GM12878 (cell line): Measurements from ENCODE around the gene CHD6.

Experiments used
- ATF7 ChIP-seq: fragments of 450-650 bp; IDR thresholded peaks from 2 replicates; pipeline ENCODE4 v1.6.1; 2016; ENCODE audit warnings: low read depth, mild to moderate bottlenecking
- CTCF ChIP-seq, 3 experiments: IDR thresholded peaks in 2 of 3; conservative IDR thresholded peaks in 1 of 3; 2 replicates each; pipeline ENCODE4 v1.5.1; 2011; ENCODE audit warnings: low read depth in 3 of 3, low read length in 3 of 3, mild to moderate bottlenecking in 3 of 3, control low read depth in 2 of 3, moderate library complexity in 2 of 3, inconsistent platforms in 1 of 3, mixed read lengths in 1 of 3; ENCODE audit not compliant: control insufficient read depth in 2 of 3, insufficient read depth in 1 of 3; ENCODE audit errors: extremely low read depth in 1 of 3
- ZBTB33 ChIP-seq: fragments of 450-650 bp; IDR thresholded peaks from 2 replicates; pipeline ENCODE4 v1.6.1; 2017; ENCODE audit warnings: mild to moderate bottlenecking
- TF ChIP-seq, protein P1 (sequence below): IDR thresholded peaks from 2 replicates; pipeline ENCODE4 v1.6.1; 2012; ENCODE audit warnings: low read depth, low read length, improper control_type of control experiment

GRCh38 chr20:41635158-41635557, 17.0 kb upstream of the CHD6 start:
- TF ChIP-seq ZBTB33 (no peak), CTCF (IDR thresholded peaks at IDR 0.05 in 2 of 3, conservative IDR thresholded peaks at IDR 0.05 in 1 of 3; ENCODE audit: control insufficient read depth in 2 of 3, extremely low read depth in 1 of 3, insufficient read depth in 1 of 3, low read depth in 3 of 3, low read length in 3 of 3) (no peak), ATF7 (no peak)
- TF ChIP-seq, protein P1, sequence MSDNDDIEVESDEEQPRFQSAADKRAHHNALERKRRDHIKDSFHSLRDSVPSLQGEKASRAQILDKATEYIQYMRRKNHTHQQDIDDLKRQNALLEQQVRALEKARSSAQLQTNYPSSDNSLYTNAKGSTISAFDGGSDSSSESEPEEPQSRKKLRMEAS: no peak
